OCI-LY3 (cell line): ENCODE data around the gene DDX49.

Experiments used
- EZH2phosphoT487 ChIP-seq: fragments of 200-600 bp; shearing (Covaris generic); IDR thresholded peaks from 2 replicates; pipeline ENCODE4 v1.6.1; 2018; ENCODE audit warnings: antibody characterized with exemption, mixed run types, low read depth
- TF ChIP-seq, protein P1 (sequence below): fragments of 200-600, 300-600 bp; sonication (generic); IDR thresholded peaks from 2 replicates; pipeline ENCODE4 v1.5.1; 2014; ENCODE audit warnings: antibody characterized with exemption, low read length, low read depth

DNA sequence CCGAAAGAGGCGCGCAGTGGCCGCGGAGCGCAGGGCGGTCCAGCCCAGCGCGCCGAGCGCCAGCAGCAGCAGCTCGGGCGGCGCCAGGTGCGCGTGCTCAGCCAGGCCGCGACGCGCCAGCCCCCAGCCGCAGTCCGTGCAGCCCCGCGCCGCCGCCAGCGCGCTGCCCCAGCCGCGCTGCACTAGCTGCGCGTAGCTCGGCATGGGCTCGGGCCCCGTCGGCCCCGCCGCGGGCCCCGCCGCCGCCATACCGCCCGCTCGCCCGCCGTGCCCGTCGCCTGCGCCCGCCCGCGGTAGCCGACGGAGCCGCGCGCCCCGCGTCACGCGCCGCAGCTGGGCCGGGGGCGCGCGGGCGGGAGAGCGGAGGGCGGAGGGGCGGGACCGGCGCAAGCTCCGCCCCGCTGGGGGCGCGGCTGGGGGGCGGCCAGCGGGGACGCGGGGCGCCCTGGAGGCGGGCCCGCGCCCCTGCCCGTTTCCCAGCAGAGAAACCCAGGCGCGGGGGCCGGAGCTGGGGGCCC lies 23.6 kb upstream of the DDX49 start, which contains the start of gene CERS1:
- TF ChIP-seq, protein P1, sequence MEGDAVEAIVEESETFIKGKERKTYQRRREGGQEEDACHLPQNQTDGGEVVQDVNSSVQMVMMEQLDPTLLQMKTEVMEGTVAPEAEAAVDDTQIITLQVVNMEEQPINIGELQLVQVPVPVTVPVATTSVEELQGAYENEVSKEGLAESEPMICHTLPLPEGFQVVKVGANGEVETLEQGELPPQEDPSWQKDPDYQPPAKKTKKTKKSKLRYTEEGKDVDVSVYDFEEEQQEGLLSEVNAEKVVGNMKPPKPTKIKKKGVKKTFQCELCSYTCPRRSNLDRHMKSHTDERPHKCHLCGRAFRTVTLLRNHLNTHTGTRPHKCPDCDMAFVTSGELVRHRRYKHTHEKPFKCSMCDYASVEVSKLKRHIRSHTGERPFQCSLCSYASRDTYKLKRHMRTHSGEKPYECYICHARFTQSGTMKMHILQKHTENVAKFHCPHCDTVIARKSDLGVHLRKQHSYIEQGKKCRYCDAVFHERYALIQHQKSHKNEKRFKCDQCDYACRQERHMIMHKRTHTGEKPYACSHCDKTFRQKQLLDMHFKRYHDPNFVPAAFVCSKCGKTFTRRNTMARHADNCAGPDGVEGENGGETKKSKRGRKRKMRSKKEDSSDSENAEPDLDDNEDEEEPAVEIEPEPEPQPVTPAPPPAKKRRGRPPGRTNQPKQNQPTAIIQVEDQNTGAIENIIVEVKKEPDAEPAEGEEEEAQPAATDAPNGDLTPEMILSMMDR = no peak
- no peak for TF ChIP-seq EZH2phosphoT487
